ENCODE measurements around the gene MZT2B. TPM values are rescaled to one million over a fixed set of nuclear protein-coding genes. Genes with fewer than 3 reads are reported as not detected.
"Not testable (repeated sequence)": the region's sequence is repeated elsewhere in the genome, so short reads cannot be mapped to it uniquely, and the experiment has no call there.

MZT2B gene
- total RNA-seq, 1 donor from 2014 or later, result 172 TPM

- DNase-seq (ENCODE audit: low spot score), result not testable (repeated sequence)
Observed at GRCh38 chr2:130203150-130203549, 21.1 kb downstream of the MZT2B start.

- DNase-seq (ENCODE audit: low spot score), result not testable (repeated sequence)
Observed at GRCh38 chr2:130207051-130207450, 25.0 kb downstream of the MZT2B start.

GRCh38 chr2:130219147-130219546 is 37.1 kb downstream of the MZT2B start:
- DNase-seq (ENCODE audit: low spot score), result not testable (repeated sequence)

GRCh38 chr2:130220505-130220904 is 38.4 kb downstream of the MZT2B start:
- DNase-seq (ENCODE audit: low spot score), result not testable (repeated sequence)

- not testable (repeated sequence) for DNase-seq (ENCODE audit: low spot score)
Observed at GRCh38 chr2:130222523-130222922, 40.5 kb downstream of the MZT2B start.

GRCh38 chr2:130228005-130228404 is 45.9 kb downstream of the MZT2B start:
- not testable (repeated sequence) for DNase-seq (ENCODE audit: low spot score)

- not testable (repeated sequence) for DNase-seq (ENCODE audit: low spot score)
Observed at GRCh38 chr2:130228467-130229160, 46.6 kb downstream of the MZT2B start.

GRCh38 chr2:130229161-130229510 is 47.1 kb downstream of the MZT2B start:
- not testable (repeated sequence) for DNase-seq (ENCODE audit: low spot score)

GRCh38 chr2:130230376-130230775 is 48.3 kb downstream of the MZT2B start:
- DNase-seq (ENCODE audit: low spot score), result not testable (repeated sequence)

GRCh38 chr2:130230907-130231306 is 48.8 kb downstream of the MZT2B start:
- DNase-seq (ENCODE audit: low spot score), result not testable (repeated sequence)

- DNase-seq (ENCODE audit: low spot score), result no peak
Observed at GRCh38 chr2:130231656-130232055, 49.6 kb downstream of the MZT2B start.

GRCh38 chr2:130233066-130233465 is 51.0 kb downstream of the MZT2B start:
- DNase-seq (ENCODE audit: low spot score), result not testable (repeated sequence)

GRCh38 chr2:130239581-130239980 is 57.5 kb downstream of the MZT2B start:
- DNase-seq (ENCODE audit: low spot score), result not testable (repeated sequence)

Other genes with a start within 250 kb of the MZT2B start
- 1.9 TPM for gene RAB6C, start 202.6 kb upstream of the MZT2B start, total RNA-seq (ENCODE audit: insufficient read depth, low replicate concordance)
- 0.48 TPM for gene POTEF, start 53.0 kb upstream of the MZT2B start, total RNA-seq (ENCODE audit: insufficient read depth, low replicate concordance)
- gene CCDC74B, start 37.1 kb upstream of the MZT2B start, total RNA-seq (ENCODE audit: insufficient read depth, low replicate concordance), result 1.7 TPM
- 28.6 TPM for gene SMPD4, start 660 bp upstream of the MZT2B start, total RNA-seq (ENCODE audit: insufficient read depth, low replicate concordance)
- not detected for gene TUBA3E, start 16.2 kb downstream of the MZT2B start, total RNA-seq (ENCODE audit: insufficient read depth, low replicate concordance)
- 38.8 TPM for gene IMP4, start 160.6 kb downstream of the MZT2B start, total RNA-seq (ENCODE audit: insufficient read depth, low replicate concordance)
- gene PTPN18, start 173.8 kb downstream of the MZT2B start, total RNA-seq (ENCODE audit: insufficient read depth, low replicate concordance), result 22.9 TPM